Measurements from ENCODE around the gene C6orf132.

The C6orf132 gene

GRCh38 chr6:42075159-42075838 lies 67.1 kb downstream of the C6orf132 start:
- TF ChIP-seq ARNT (IDR thresholded peaks at IDR 0.05) (no peak), NFRKB (IDR thresholded peaks at IDR 0.05) (no peak), BHLHE40 (IDR thresholded peaks at IDR 0.05; ENCODE audit: borderline replicate concordance) (no peak), ZNF384 (IDR thresholded peaks at IDR 0.05) (no peak), SUZ12 (IDR thresholded peaks at IDR 0.05) (no peak), LEF1 (IDR thresholded peaks at IDR 0.05; ENCODE audit: borderline replicate concordance) (no peak), HDGF (IDR thresholded peaks at IDR 0.05; ENCODE audit: borderline replicate concordance) (no peak), FOXK2 (IDR thresholded peaks at IDR 0.05) (no peak), L3MBTL2 (conservative IDR thresholded peaks at IDR 0.05) (no peak), TARDBP (IDR thresholded peaks at IDR 0.05) (no peak), ELF4 (IDR thresholded peaks at IDR 0.05) (no peak), FOXM1 (IDR thresholded peaks at IDR 0.05; ENCODE audit: borderline replicate concordance) (no peak), CTBP1 (IDR thresholded peaks at IDR 0.05; ENCODE audit: borderline replicate concordance) (no peak), PKNOX1 (IDR thresholded peaks at IDR 0.05) (no peak), FOXA1 (IDR thresholded peaks at IDR 0.05) (no peak), SP1 (IDR thresholded peaks at IDR 0.05) (no peak)
- ChIA-PET CTCF (no interaction called here), POLR2A (no interaction called here)
- DNase-seq (ENCODE audit: extremely low spot score): peak; percentile 74

- ChIA-PET CTCF (interaction anchor here (0.6 to 1.8 kb wide), 4 partner anchors 10 to 365 kb away, joined by 3 to 4 read pairs (median 3); no protein-coding TSS in a partner anchor), POLR2A (no interaction called here)
- TF ChIP-seq FOXK2 (IDR thresholded peaks at IDR 0.05) (no peak), SP1 (IDR thresholded peaks at IDR 0.05) (no peak), ELF4 (IDR thresholded peaks at IDR 0.05) (no peak), LEF1 (IDR thresholded peaks at IDR 0.05; ENCODE audit: borderline replicate concordance) (no peak), HDGF (IDR thresholded peaks at IDR 0.05; ENCODE audit: borderline replicate concordance) (no peak), PKNOX1 (IDR thresholded peaks at IDR 0.05) (no peak), FOXM1 (IDR thresholded peaks at IDR 0.05; ENCODE audit: borderline replicate concordance) (no peak), BHLHE40 (IDR thresholded peaks at IDR 0.05; ENCODE audit: borderline replicate concordance) (no peak), NFRKB (IDR thresholded peaks at IDR 0.05) (no peak), CTBP1 (IDR thresholded peaks at IDR 0.05; ENCODE audit: borderline replicate concordance) (no peak), FOXA1 (IDR thresholded peaks at IDR 0.05) (no peak), ARNT (IDR thresholded peaks at IDR 0.05) (no peak), L3MBTL2 (conservative IDR thresholded peaks at IDR 0.05) (no peak), ZNF384 (IDR thresholded peaks at IDR 0.05) (no peak)
- DNase-seq (ENCODE audit: extremely low spot score): no peak
Measured at GRCh38 chr6:42073287-42073686, 69.1 kb downstream of the C6orf132 start.

GRCh38 chr6:42071881-42072583 lies 70.4 kb downstream of the C6orf132 start:
- ChIA-PET CTCF (no interaction called here), POLR2A (no interaction called here)
- TF ChIP-seq SP1 (IDR thresholded peaks at IDR 0.05): no peak
- no peak for TF ChIP-seq TARDBP (IDR thresholded peaks at IDR 0.05)
- no peak for TF ChIP-seq ARNT (IDR thresholded peaks at IDR 0.05)
- TF ChIP-seq LEF1 (IDR thresholded peaks at IDR 0.05; ENCODE audit: borderline replicate concordance): no peak
- TF ChIP-seq L3MBTL2 (conservative IDR thresholded peaks at IDR 0.05): no peak
- DNase-seq (ENCODE audit: extremely low spot score): no peak

- ChIA-PET CTCF (no interaction called here), POLR2A (no interaction called here)
- TF ChIP-seq SP1 (IDR thresholded peaks at IDR 0.05): no peak
- no peak for TF ChIP-seq PKNOX1 (IDR thresholded peaks at IDR 0.05)
- no peak for TF ChIP-seq ARNT (IDR thresholded peaks at IDR 0.05)
- no peak for TF ChIP-seq CTBP1 (IDR thresholded peaks at IDR 0.05; ENCODE audit: borderline replicate concordance)
- no peak for TF ChIP-seq NFRKB (IDR thresholded peaks at IDR 0.05)
- TF ChIP-seq FOXA1 (IDR thresholded peaks at IDR 0.05): no peak
- TF ChIP-seq TARDBP (IDR thresholded peaks at IDR 0.05): no peak
- TF ChIP-seq L3MBTL2 (conservative IDR thresholded peaks at IDR 0.05): no peak
- TF ChIP-seq BHLHE40 (IDR thresholded peaks at IDR 0.05; ENCODE audit: borderline replicate concordance): no peak
- no peak for TF ChIP-seq LEF1 (IDR thresholded peaks at IDR 0.05; ENCODE audit: borderline replicate concordance)
- no peak for DNase-seq (ENCODE audit: extremely low spot score)
Measured at GRCh38 chr6:42068872-42069522, 73.4 kb downstream of the C6orf132 start.

GRCh38 chr6:42068173-42068572 lies 74.2 kb downstream of the C6orf132 start:
- ChIA-PET CTCF (no interaction called here), POLR2A (no interaction called here)
- DNase-seq (ENCODE audit: extremely low spot score): no peak
- TF ChIP-seq PKNOX1 (IDR thresholded peaks at IDR 0.05) (no peak), BHLHE40 (IDR thresholded peaks at IDR 0.05; ENCODE audit: borderline replicate concordance) (no peak)

Measured in HEK293T (cell line).